T follicular helper cell (primary cell): ENCODE measurements around the gene GPR108.
"Not testable (repeated sequence)": the region's sequence is repeated elsewhere in the genome, so short reads cannot be mapped to it uniquely, and the experiment has no call there.

ENCODE experiments used
- DNase-seq: peaks from one replicate; pipeline ENCODE4 v3.0.0-alpha.2; 2020; ENCODE audit warnings: low read depth

The GPR108 gene

DNA sequence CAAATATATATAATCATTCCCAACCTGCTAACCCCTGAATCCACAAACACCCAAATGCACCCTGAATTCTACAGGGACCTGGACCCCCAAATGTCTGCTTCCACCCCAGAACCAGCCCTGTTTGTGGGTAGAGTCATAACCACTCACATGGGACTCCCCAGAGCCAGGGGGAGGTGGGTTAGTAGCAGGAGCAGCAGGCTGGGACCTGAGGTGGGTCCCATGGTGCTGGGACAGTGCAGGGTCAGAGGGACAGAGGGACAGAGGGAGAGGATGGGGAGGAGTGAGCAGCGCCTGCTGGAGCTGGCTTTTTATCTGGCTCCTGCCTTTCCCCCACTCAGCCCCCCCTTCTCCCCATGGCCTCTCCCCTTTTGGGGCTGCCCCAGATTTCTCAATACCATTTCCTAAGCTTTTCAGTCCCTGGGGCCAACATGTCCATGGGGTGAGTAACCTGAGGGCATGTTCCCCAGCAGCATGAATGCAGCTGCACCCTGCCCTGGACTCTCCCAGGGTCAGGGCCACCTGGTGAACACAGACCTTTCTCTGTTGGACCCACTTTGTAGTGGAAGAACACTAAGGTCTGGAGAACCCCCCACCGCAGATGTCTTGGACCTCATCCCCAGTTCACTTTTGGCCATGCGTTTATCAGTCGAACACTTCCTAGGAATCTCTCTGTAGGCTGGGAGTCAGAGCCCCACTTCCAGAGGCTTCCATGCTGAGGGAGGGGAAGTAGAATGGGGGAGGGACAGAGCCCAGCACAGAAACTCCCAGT, 16.8 kb downstream of the GPR108 start, which contains the start of gene C3:
TSS of gene C3 (minus strand) at position 282 of the 769 bp plus-strand sequence. CDS start at position 221, 61 bp downstream.
- no peak for DNase-seq

DNA sequence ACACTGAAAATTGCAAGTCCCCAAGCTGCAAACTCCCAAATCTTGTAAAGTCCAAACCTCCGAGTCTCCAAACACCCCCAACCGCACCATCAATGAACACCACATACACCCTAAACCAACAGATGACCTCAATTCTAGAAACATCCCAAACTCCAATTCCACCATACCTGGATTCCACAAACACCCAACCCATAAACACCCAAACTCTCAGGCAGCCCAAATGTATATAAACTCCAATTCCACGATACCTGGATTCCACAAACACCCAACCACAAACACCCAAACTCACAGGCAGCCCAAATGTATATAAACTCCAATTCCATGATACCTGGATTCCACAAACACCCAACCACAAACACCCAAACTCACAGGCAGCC, 17.4 kb downstream of the GPR108 start:
- DNase-seq: no peak

DNA sequence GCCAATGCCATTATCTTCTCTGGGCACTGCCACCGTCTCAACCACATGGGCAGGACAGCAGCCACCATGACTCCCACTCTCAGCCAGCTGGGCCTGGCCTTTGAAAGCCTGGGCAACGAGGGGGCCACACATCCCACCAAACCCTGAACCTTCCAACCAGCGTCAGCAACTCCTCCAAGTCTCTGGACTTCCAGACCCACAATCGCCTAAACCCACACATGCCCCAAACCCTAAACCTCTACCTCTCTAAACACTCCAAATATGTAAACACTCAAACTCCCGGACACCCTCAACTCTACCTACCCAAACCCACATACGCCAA, 17.9 kb downstream of the GPR108 start:
- DNase-seq: no peak

GRCh38 chr19:6718741-6719539, 18.4 kb downstream of the GPR108 start:
- DNase-seq: no peak

- DNase-seq: no peak
These were observed 19.2 kb downstream of the GPR108 start for GRCh38 chr19:6718111-6718740.

GRCh38 chr19:6717441-6717971, 19.9 kb downstream of the GPR108 start:
- DNase-seq: no peak

DNA sequence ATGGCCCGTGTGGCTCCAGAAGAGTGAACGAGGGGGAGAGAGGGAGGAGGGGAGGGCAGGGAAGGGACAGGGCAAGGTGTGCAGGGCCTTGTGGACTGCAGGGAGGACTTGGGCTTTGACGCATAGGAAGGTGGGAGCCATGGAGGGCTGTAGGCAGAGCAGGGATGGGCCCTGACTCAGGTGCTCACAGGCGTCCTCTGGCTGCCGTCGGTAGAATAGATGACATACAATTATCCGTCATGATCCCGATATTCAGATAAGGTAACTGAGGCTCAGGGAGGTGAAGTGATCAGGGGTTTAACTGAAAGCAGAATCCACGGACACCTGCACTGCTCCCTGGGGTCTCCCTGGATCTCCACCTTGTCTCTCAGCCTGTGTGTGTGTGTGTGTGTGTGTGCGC, 20.3 kb downstream of the GPR108 start:
- no peak for DNase-seq

- no peak for DNase-seq
These were observed 20.8 kb downstream of the GPR108 start for GRCh38 chr19:6716610-6716970.

DNA sequence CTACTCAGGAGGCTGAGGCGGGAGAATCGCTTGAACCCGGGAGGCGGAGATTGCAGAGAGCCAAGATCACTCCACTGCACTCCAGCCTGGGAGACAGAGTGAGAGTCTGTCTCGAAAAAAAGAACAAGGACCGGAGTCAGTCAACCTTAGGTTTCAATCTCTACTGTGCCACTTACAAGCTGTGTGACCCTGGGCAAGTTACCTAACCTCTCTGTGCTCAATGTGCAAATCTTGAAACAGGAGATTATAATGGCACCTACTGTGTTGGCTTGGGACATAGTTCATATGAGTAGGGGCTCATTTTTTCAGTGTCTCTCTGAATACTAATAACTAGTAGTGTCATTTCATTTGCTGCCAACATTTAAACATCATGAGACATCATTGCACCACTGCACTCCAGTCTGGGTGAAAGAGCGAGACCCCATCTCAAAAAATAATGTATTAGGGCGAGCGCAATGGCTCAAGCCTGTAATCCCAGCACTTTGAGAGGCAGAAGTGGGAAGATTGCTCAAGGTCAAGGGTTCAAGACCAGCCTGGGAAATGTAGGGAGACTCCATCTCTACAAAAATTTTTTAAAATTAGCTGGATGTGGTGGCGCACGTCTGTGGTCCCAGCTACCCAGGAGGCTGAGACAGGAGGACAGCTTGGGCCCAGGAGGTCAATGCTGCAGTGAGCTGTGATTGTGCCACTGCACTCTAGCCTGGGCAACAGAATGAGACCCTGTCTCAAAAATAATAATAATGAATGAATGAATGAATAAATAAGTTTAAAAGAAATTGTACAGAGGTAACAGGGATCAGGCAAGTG, 22.4 kb downstream of the GPR108 start:
- DNase-seq: no peak

DNA sequence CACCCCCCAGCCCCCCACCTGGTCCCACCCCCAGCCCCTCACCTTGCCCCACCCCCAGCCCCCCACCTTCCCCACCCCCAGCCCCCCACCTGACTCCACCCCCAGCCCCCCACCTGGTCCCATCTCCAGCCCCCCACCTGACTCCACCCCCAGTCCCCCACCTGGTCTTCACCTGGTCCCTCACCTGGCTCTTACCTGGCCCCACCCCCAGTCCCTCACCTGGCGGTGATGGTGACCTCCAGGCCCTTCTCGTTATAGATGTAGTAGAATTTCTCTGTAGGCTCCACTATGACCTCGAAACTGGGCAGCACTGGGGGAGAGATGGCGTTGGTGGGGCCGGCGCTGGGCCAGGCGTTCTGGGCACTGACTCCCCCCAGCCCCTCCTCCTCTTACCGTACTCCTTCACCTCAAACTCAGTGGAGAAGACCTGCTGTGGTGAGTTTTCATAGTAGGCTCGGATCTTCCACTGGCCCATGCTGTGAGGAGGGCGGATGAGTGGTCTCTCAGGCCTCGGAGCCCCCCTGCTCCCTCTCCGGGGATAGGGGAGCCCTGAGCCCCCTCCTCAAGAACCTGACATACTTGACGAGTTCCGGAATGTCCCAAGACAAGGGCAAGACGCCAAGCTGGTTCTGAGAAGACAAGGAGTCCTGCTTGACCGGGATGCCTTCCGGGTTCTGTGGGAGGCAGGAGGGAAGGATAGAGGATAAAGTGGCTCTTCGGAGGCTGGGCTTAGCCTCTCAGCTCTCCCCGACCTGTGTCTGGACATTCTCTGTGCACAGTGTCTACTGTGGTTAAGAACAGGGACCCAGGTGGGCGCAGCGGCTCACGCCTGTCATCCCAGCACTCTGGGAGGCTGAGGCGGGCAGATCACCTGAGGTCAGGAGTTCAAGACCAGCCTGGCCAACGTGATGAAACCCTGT, 23.3 kb downstream of the GPR108 start:
- DNase-seq: no peak

- no peak for DNase-seq
These were observed 24.4 kb downstream of the GPR108 start for GRCh38 chr19:6712692-6713670.

DNA sequence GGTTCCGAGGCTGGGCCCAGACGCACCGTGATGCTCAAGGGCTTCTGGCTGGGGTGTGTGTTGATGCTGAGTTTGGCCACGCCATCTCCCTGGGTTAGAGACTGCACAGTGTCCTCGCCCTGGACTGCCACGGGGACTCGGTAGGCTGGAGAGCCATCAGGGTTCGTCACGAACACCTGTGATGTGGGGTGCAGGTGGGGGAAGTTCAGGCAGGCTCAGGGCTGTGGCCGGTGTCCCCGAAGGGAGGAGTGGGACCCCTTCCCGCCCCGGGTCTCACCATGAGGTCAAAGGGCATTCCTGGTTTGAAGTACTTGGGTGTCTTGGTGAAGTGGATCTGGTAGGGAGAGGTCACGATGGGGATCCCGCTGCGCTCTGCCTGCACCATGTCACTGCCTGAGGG, 25.1 kb downstream of the GPR108 start:
- DNase-seq: no peak

GRCh38 chr19:6711605-6712004, 25.8 kb downstream of the GPR108 start:
- no peak for DNase-seq

- DNase-seq: no peak
These were observed 26.4 kb downstream of the GPR108 start for GRCh38 chr19:6711078-6711361.

DNA sequence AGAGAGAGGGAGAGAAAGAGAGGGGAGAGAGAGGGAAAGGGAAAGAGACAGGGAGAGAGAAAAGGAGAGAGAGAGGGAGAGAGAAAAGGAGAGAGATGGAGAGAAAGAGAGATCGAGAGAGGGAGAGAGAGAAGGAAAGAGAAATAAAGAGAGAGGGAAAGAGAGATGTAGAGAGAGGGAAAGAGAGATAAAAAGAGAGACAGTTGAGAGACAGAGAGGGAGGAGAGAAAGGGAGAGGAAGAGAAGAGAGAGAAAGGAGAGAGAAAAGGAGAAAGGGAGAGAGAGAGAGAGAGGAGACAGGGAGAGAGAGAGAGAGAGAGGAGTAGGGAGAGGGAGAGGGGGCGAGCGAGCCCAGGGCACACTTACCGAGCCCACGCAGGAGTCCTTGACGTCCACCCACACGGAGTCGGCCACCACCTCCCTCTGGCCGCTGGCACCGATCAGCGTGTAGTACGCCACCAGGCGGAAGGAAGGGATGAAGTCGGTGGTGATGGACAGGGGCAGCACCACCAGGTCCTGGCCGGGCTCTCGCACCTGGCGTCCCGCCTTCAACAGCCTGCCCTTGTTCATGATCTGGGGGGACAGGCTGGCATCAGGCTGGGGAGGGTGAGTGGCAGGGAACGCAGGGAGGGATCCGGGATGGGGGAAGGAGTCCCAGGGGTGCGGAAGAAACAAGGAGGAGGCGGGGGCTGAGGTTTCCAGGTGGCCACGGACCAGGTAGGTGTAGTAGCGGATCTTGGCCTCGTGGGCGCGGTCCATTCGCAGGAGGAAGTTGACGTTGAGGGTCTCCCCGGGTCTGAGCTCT, 26.9 kb downstream of the GPR108 start:
- DNase-seq: no peak

- DNase-seq: no peak
These were observed 27.8 kb downstream of the GPR108 start for GRCh38 chr19:6709549-6709948.

DNA sequence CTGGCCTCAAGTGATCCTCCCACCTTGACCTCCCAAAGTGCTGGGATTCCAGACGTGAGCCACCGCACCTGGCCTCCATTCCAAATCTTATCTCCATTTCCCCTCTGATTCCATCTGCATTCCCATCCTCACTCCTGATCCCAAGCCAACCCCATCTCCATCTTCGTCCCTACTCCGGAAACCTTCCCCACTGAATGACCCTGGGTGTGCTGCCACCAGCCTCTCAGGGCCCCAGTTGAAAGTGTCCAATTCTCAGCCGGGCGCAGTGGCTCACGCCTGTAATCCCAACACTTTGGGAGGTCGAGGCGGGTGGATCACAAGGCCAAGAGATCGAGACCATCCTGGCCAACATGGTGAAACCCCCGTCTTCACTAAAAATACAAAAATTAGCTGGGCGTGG, 28.5 kb downstream of the GPR108 start:
- DNase-seq: not testable (repeated sequence)

DNA sequence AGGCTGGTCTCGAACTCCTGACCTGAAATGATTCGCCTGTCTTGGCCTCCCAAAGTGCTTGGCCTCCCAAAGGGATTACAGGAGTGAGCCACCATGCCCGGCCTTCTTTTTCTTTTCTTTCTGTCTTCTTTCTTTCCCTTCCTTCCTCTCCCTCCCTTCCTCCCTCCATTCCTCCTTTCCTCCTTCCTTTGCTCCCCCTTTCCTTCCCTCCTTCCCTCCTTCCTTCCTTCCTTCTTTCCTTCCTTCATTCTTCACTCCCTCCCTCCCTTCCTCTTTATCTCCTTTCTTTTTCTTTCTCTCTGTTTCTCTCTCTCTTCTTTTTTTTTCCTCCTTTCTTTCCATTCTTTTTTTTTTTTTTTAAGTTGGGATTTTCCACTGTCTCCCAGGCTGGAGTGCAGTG, 29.0 kb downstream of the GPR108 start:
- no peak for DNase-seq

DNA sequence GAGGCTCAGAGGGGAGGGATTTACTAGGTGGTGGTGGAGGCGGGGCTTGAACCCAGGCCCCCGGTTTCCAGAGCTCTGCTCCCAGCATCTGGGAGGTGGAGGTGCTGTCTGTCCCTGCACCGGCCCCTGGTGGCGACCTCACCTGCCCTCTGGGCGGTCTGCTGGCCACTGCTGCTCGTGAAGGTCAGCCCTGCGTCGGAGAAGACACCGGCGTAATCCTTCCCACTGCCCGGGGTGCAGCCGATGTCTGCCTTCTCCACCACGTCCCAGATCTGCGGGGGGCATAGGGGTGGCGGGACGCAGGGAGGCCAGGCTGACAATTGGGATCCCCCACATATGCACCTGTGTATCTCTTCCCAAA, 29.7 kb downstream of the GPR108 start:
- no peak for DNase-seq
